ENCODE measurements around the gene SOCS3. TPM values are rescaled to one million over a fixed set of nuclear protein-coding genes. Genes with fewer than 3 reads are reported as not detected.
"Not testable (repeated sequence)": the region's sequence is repeated elsewhere in the genome, so short reads cannot be mapped to it uniquely, and the experiment has no call there.

Gene SOCS3
- total RNA-seq, 2 experiments from 2014 or later = 22.2 to 24.4 TPM

DNA sequence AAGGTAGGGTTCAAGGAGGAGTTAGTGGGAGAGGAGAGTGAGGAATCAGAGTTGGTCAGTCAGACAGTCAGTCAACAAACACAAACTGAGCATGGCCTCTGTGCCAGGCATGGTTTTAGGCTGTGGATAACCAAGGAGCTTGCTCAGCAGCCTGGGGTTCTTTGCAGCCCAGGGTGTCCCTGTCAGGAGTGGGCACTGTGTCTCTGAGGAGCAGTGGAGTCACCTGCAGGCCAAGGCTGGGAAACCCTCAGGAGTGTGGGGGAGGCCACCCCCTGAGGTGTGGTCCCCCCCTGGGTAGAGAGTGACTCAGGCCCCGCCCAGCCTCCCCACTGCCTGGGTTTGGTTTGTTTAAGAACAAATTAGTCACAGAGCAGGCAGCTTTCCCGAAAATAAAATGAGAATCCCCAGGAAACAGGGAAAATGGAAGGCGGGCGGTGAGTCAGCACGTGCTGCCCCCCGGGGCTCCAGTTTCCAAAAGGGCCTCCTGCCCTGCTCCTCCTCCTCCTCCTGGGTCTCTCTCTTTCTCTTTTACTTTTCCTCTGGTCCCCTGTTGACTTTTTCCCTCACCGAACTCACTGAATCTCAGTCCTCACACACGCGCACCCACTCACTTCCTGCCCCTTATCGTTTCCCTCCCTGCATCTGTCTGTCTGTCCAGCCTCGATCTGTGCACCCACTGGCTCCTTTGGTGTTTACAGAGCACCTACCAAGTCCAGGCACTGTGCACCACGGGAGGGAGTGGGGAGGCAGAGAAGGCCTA, 44.3 kb downstream of the SOCS3 start:
- ChIA-PET CTCF (interaction anchor here (1.1 to 2.0 kb wide), 6 partner anchors 10 to 64 kb away, joined by 3 to 7 read pairs (median 4); no protein-coding TSS in a partner anchor), POLR2A (no interaction called here)
- peaks cover 45% of the 10 kb centered on the region for H3K4me1 Mint-ChIP-seq
- H3K4me3 Mint-ChIP-seq = peak overlapping the region; percentile 47
- peak; percentile 44 for DNase-seq
- peak overlapping the region; percentile 73 for H3K27ac Mint-ChIP-seq
- H3K36me3 Mint-ChIP-seq (ENCODE audit: low read depth) = no peaks in the 10 kb centered on the region
- H3K9me3 Mint-ChIP-seq = no peaks in the 10 kb centered on the region
- peaks cover 15% of the 10 kb centered on the region for H3K27me3 Mint-ChIP-seq

- H3K9me3 Mint-ChIP-seq = no peaks in the 10 kb centered on the region
- CTCF ChIA-PET = interaction anchor here (1.4 to 1.8 kb wide), 3 partner anchors 10 to 26 kb away, joined by 4 to 7 read pairs (median 4); no protein-coding TSS in a partner anchor
Observed at GRCh38 chr17:78314683-78315354, 45.1 kb downstream of the SOCS3 start.

GRCh38 chr17:78313735-78314648, 45.9 kb downstream of the SOCS3 start:
- CTCF ChIA-PET = interaction anchor here (0.7 to 1.8 kb wide), 5 partner anchors 9 to 66 kb away, joined by 3 to 8 read pairs (median 4); no protein-coding TSS in a partner anchor
- H3K36me3 Mint-ChIP-seq (ENCODE audit: low read depth) = no peaks in the 10 kb centered on the region
- H3K4me3 Mint-ChIP-seq = peak overlapping the region; percentile 61
- peak overlapping the region; percentile 71 for H3K27ac Mint-ChIP-seq
- peaks cover 15% of the 10 kb centered on the region for H3K27me3 Mint-ChIP-seq
- H3K4me1 Mint-ChIP-seq = peaks cover 45% of the 10 kb centered on the region
- DNase-seq = peak; percentile 64
- H3K9me3 Mint-ChIP-seq = no peaks in the 10 kb centered on the region
- POLR2A ChIA-PET = interaction anchor here (0.7 kb wide), 1 partner anchor 47 kb away, joined by 5 read pairs; no protein-coding TSS in a partner anchor

More at GRCh38 chr17:78314683-78315354, 45.1 kb downstream of the SOCS3 start:
- Mint-ChIP-seq H3K4me3 (peak overlapping the region; percentile 47), H3K27me3 (peaks cover 15% of the 10 kb centered on the region), H3K4me1 (peaks cover 45% of the 10 kb centered on the region), H3K27ac (peak overlapping the region; percentile 73), H3K36me3 (ENCODE audit: low read depth) (no peaks in the 10 kb centered on the region)
- DNase-seq = no peak
- POLR2A ChIA-PET = interaction anchor here (0.7 kb wide), 1 partner anchor 46 kb away, joined by 5 read pairs; no protein-coding TSS in a partner anchor

DNA sequence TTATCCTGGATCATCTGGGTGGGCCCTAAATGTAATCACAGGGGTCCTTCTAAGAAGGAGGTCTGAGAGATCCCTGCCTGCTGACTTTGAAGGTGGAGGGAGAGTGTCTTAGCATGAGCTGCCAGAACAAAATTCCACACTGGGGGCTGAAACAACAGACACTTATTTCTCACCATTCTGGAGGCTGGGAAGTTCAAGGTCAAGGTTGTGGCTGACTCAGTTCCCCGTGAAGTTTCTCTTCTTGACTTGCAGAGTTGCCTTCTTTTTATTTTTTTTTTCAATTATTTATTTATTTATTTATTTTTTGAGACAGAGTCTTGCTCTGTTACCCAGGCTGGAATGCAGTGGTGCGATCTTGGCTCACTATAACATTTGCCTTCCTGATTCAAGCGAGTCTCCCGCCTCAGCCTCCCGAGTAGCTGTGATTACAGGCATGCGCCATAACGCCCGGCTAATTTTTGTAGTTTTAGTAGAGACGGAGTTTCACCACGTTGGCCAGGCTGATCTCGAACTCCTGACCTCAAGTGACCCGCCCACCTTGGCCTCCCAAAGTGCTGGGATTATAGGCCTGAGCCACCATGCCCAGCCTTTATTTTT, 50.1 kb downstream of the SOCS3 start:
- Mint-ChIP-seq H3K4me1 (peaks cover 15% of the 10 kb centered on the region), H3K9me3 (peaks cover 16% of the 10 kb centered on the region), H3K27me3 (peaks cover 18% of the 10 kb centered on the region)
- POLR2A ChIA-PET; DNase-seq; H3K27ac Mint-ChIP-seq; H3K4me3 Mint-ChIP-seq; H3K36me3 Mint-ChIP-seq (ENCODE audit: low read depth): not testable (repeated sequence)
- CTCF ChIA-PET = interaction anchor here (1.5 kb wide), 1 partner anchor 12 kb away, joined by 4 read pairs; no protein-coding TSS in a partner anchor

DNA sequence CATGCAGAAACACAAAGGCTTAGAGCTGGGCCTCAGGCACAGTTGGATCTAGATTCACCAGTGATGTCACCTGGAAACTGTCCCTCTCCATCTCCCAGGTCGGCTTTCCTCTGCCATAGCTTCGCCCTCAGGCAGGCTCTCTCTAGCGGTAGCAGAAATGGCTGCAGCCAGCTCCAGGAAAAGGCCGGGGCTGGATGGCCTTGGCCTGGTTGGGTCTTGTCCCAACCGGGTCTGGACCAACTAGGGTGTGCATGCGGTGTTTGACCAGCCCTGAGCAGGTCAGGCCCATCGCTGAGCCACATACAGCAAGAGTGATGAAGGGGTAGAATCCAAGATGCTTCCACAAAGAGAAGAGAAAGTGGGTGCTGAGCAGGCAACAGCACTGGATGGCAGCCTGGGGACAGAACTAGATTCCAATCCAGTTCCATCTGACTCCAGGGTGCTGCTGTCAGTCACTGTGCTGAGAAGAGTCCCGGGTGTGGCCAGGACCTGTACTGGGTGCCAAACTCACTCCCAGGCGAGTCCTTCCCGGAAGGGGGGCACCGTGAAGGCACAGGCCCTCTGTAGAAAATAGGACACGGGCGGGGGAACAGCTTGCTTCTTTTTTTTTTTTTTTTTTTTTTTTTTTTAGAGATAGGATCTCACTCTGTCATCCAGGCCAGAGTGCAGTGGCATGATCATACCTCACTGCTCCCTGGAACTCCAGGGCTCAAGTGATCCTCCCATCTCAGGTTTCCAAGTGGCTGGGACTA, 51.8 kb downstream of the SOCS3 start:
- CTCF ChIA-PET = interaction anchor here (0.5 to 0.7 kb wide), 2 partner anchors 73 to 586 kb away, joined by 3 to 5 read pairs; no protein-coding TSS in a partner anchor
- Mint-ChIP-seq H3K4me3 (no peak overlapping the region), H3K27me3 (peaks cover 17% of the 10 kb centered on the region), H3K36me3 (ENCODE audit: low read depth) (peaks cover 2% of the 10 kb centered on the region), H3K4me1 (peaks cover 5% of the 10 kb centered on the region), H3K27ac (no peak overlapping the region), H3K9me3 (peaks cover 16% of the 10 kb centered on the region)
- POLR2A ChIA-PET = no interaction called here
- no peak for DNase-seq

DNA sequence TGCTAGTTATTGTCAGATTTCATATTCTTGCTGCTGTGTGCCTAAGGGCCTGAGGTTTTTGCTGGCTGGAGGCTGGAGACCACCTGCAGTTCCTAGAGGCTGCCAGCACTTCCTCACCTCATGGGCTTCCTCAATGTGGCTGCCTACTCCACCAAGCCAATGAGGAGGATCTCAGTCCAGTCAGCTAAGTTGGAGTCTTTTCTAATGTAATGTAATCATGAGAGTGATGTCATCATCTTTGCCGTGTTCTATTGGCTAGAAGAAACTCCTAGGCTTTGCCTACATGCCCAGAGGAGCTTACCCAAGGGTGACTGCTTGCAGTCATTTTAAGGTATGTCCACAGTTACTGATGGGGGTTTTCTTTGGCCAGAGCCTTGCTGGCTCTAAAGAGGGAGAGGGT, 53.0 kb downstream of the SOCS3 start:
- Mint-ChIP-seq H3K9me3 (peaks cover 16% of the 10 kb centered on the region), H3K27me3 (peaks cover 6% of the 10 kb centered on the region), H3K27ac (no peak overlapping the region), H3K4me3 (no peak overlapping the region), H3K36me3 (ENCODE audit: low read depth) (peaks cover 2% of the 10 kb centered on the region), H3K4me1 (no peaks in the 10 kb centered on the region)
- ChIA-PET POLR2A (no interaction called here), CTCF (no interaction called here)
- no peak for DNase-seq

Other genes with a start within 250 kb of the SOCS3 start
- gene TMC6, start 231.3 kb downstream of the SOCS3 start, total RNA-seq = 100 to 1,000 TPM; 414 to 438 TPM
- 100 to 1,000 TPM; 331 to 364 TPM for gene TMC8, start 229.3 kb downstream of the SOCS3 start, total RNA-seq
- gene C17orf99, start 213.7 kb downstream of the SOCS3 start, total RNA-seq = not detected
- gene SYNGR2, start 191.5 kb downstream of the SOCS3 start, total RNA-seq = 10 to 100 TPM; 49.7 to 57.6 TPM
- 100 to 1,000 TPM; 121 to 136 TPM for gene TK1, start 173.0 kb downstream of the SOCS3 start, total RNA-seq
- gene AFMID, start 172.7 kb downstream of the SOCS3 start, total RNA-seq = 10 to 100 TPM; 16.8 to 17.0 TPM
- 100 to 1,000 TPM; 113 to 117 TPM for gene BIRC5, start 145.8 kb downstream of the SOCS3 start, total RNA-seq
- not detected for gene TMEM235, start 128.4 kb downstream of the SOCS3 start, total RNA-seq
- 10 to 100 TPM; 71.1 to 78.3 TPM for gene PGS1, start 18.6 kb upstream of the SOCS3 start, total RNA-seq
- gene DNAH17, start 217.3 kb upstream of the SOCS3 start, total RNA-seq = under 1 TPM; 0.07 to 0.15 TPM

All from activated CD4-positive, alpha-beta T cell treated with anti-CD3 and anti-CD28 coated beads, Interleukin-2, amount 10 ng/mL, durations not matched to agents 7 days and 5 days (primary cell).